ENCODE measurements around the gene SCRG1. TPM values are rescaled to one million over a fixed set of nuclear protein-coding genes. Genes with fewer than 3 reads are reported as not detected.

The SCRG1 gene
- total RNA-seq, 1 donor = 7.6 TPM

DNA sequence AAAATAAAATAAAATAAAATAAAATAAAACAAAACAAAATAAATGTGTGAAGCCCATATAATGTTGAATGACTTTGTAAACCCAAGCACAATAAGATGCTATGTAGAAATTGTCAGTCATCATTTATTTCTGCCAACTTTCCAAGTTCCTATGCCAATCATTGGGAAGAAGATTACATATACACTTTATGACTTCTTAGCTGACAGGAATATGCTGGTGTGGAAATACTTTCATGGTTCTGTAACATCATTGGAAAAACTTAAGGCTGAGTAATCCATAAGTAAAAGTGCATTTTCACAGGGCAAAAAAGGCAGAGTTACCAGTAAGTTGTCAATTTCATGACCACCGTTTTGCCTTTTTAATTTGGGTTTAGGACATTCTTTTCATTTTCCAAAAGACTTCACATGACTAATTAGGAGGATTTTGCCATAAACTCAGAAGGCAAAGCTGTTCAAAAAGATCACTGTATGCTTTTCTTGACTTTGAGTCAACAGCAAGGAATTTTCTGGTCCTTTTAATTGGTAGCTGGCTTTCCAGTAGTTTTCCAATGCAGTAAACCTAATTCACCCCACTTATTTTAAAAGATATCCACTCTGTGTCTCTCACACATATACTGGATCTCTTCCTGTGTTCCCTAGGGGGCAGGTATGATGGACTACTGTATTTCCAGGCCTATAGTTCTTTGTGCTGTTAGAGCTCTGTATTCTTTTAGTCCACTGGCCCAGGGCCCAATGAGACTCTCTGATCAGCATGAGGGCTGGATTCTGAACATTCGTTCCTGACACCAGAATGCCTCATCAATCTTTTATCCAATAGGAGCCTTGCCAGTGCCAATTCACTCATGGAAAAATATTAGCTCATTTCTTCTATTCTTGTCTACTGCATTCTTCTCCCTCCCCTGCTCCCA lies 26.2 kb upstream of the SCRG1 start:
- H3K9me3 ChIP-seq (ENCODE audit: low read depth, low read length) = no peaks in the 10 kb centered on the region
- no peaks in the 10 kb centered on the region for H4K20me1 ChIP-seq (ENCODE audit: insufficient read depth, low read length)
- H2AFZ ChIP-seq (ENCODE audit: low read length) = peak overlapping the region; percentile 26
- H3K79me2 ChIP-seq (ENCODE audit: insufficient read depth, low read length) = no peaks in the 10 kb centered on the region
- H3K27me3 ChIP-seq (ENCODE audit: insufficient read depth, low read length) = no peaks in the 10 kb centered on the region
- peak overlapping the region; percentile 57 for H3K4me2 ChIP-seq (ENCODE audit: insufficient read depth, low read length)
- no peak for DNase-seq (ENCODE audit: insufficient read length, low spot score, missing footprints)
- peak overlapping the region; percentile 6 for H3K4me3 ChIP-seq (ENCODE audit: insufficient read depth, low read length)
- peak overlapping the region; percentile 94 for H3K27ac ChIP-seq (ENCODE audit: low read depth, low read length)
- H3K4me1 ChIP-seq (ENCODE audit: insufficient read depth, low read length) = peaks cover 34% of the 10 kb centered on the region
- TF ChIP-seq, protein P1, sequence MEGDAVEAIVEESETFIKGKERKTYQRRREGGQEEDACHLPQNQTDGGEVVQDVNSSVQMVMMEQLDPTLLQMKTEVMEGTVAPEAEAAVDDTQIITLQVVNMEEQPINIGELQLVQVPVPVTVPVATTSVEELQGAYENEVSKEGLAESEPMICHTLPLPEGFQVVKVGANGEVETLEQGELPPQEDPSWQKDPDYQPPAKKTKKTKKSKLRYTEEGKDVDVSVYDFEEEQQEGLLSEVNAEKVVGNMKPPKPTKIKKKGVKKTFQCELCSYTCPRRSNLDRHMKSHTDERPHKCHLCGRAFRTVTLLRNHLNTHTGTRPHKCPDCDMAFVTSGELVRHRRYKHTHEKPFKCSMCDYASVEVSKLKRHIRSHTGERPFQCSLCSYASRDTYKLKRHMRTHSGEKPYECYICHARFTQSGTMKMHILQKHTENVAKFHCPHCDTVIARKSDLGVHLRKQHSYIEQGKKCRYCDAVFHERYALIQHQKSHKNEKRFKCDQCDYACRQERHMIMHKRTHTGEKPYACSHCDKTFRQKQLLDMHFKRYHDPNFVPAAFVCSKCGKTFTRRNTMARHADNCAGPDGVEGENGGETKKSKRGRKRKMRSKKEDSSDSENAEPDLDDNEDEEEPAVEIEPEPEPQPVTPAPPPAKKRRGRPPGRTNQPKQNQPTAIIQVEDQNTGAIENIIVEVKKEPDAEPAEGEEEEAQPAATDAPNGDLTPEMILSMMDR (IDR thresholded peaks at IDR 0.05; ENCODE audit: extremely low read depth, low read depth, low read length) = no peak
- no peaks in the 10 kb centered on the region for H3K36me3 ChIP-seq (ENCODE audit: insufficient read depth, low read length)

DNA sequence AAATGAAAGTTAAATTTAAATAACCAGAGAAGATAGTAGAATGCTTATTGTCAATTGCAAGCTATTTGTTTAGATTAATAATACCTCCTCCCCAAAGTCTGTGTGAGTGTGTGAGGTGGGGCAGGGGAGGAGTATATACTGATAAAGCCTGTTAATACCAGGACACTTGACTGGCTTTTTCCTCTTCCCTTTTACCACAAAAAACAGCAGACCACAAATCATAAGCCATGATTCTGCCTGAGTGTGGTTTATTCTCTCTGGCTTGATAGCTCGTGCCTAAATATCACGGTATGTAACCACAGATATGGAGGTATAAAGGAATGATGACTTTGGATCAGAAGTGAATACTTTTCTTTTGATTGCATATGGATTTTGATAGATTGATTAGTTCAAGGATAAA lies 21.9 kb upstream of the SCRG1 start:
- H3K36me3 ChIP-seq (ENCODE audit: insufficient read depth, low read length) = no peaks in the 10 kb centered on the region
- DNase-seq (ENCODE audit: insufficient read length, low spot score, missing footprints) = no peak
- H2AFZ ChIP-seq (ENCODE audit: low read length) = no peak overlapping the region

DNA sequence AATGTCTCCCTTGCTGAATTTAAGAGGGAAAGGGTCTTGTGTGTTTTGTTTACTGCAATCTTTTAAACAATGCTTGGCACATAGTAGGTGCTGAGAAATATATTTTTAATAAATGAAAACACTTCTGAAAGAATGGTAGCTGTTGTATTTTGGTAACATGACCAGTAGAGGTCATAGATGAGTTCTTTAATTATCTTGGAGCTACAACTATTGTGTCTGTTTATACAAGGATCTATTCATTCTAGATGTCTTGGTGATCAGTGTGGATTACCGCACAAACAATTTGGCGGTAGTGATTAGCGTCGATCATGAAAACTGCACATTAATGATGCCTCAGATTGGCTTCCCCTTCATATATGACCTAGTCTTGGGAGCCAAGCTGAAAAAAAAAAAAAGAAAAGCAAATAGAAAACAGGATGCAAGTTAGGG lies 21.4 kb upstream of the SCRG1 start:
- Histone ChIP-seq H3K4me3 (ENCODE audit: insufficient read depth, low read length) (peak overlapping the region; percentile 45), H3K36me3 (ENCODE audit: insufficient read depth, low read length) (no peaks in the 10 kb centered on the region), H3K79me2 (ENCODE audit: insufficient read depth, low read length) (no peaks in the 10 kb centered on the region), H3K27ac (ENCODE audit: low read depth, low read length) (no peak overlapping the region), H2AFZ (ENCODE audit: low read length) (peak overlapping the region; percentile 20), H3K27me3 (ENCODE audit: insufficient read depth, low read length) (no peaks in the 10 kb centered on the region), H4K20me1 (ENCODE audit: insufficient read depth, low read length) (no peaks in the 10 kb centered on the region), H3K4me1 (ENCODE audit: insufficient read depth, low read length) (peaks cover 32% of the 10 kb centered on the region), H3K4me2 (ENCODE audit: insufficient read depth, low read length) (peak overlapping the region; percentile 64), H3K9me3 (ENCODE audit: low read depth, low read length) (no peaks in the 10 kb centered on the region)
- TF ChIP-seq, protein P1 (IDR thresholded peaks at IDR 0.05; ENCODE audit: extremely low read depth, low read depth, low read length) = peak; percentile 69
- DNase-seq (ENCODE audit: insufficient read length, low spot score, missing footprints) = no peak

More for the DNA sequence above, 21.9 kb upstream of the SCRG1 start:
- no peaks in the 10 kb centered on the region for H3K79me2 ChIP-seq (ENCODE audit: insufficient read depth, low read length)
- H3K27me3 ChIP-seq (ENCODE audit: insufficient read depth, low read length) = no peaks in the 10 kb centered on the region
- peaks cover 33% of the 10 kb centered on the region for H3K4me1 ChIP-seq (ENCODE audit: insufficient read depth, low read length)
- TF ChIP-seq, protein P1 (IDR thresholded peaks at IDR 0.05; ENCODE audit: extremely low read depth, low read depth, low read length) = no peak
- no peaks in the 10 kb centered on the region for H3K9me3 ChIP-seq (ENCODE audit: low read depth, low read length)
- H3K4me2 ChIP-seq (ENCODE audit: insufficient read depth, low read length) = peak overlapping the region; percentile 64
- H3K27ac ChIP-seq (ENCODE audit: low read depth, low read length) = no peak overlapping the region
- peak overlapping the region; percentile 45 for H3K4me3 ChIP-seq (ENCODE audit: insufficient read depth, low read length)
- H4K20me1 ChIP-seq (ENCODE audit: insufficient read depth, low read length) = no peaks in the 10 kb centered on the region

DNA sequence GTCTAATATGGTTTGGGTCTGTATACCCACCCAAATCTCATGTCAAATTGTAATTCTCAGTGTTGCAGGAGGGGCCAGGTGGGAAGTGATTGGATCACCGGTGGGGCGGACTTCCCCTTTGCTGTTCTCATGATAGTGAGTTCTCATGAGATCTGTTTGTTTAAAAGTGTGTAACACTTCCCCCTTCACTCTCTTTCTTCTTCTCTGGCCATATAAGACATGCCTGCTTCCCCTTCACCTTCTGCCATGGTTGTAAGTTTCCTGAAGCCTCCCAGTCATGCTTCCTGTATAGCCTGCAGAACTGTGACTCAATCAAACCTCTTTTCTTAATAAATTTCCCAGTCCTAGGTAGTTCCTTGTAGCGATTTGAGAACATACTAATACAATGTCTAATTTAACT lies 19.7 kb upstream of the SCRG1 start:
- Histone ChIP-seq H3K4me2 (ENCODE audit: insufficient read depth, low read length) (no peak overlapping the region), H3K27ac (ENCODE audit: low read depth, low read length) (no peak overlapping the region), H3K27me3 (ENCODE audit: insufficient read depth, low read length) (no peaks in the 10 kb centered on the region), H4K20me1 (ENCODE audit: insufficient read depth, low read length) (no peaks in the 10 kb centered on the region), H3K9me3 (ENCODE audit: low read depth, low read length) (no peaks in the 10 kb centered on the region), H3K4me1 (ENCODE audit: insufficient read depth, low read length) (peaks cover 17% of the 10 kb centered on the region), H3K79me2 (ENCODE audit: insufficient read depth, low read length) (no peaks in the 10 kb centered on the region), H3K36me3 (ENCODE audit: insufficient read depth, low read length) (no peaks in the 10 kb centered on the region), H3K4me3 (ENCODE audit: insufficient read depth, low read length) (no peak overlapping the region), H2AFZ (ENCODE audit: low read length) (no peak overlapping the region)
- TF ChIP-seq, protein P1 (IDR thresholded peaks at IDR 0.05; ENCODE audit: extremely low read depth, low read depth, low read length) = no peak
- no peak for DNase-seq (ENCODE audit: insufficient read length, low spot score, missing footprints)
